NCI-H226 (cell line): Measurements from ENCODE around the gene OVOL1.
A peak's percentile ranks its signal among the peaks of the same experiment; 100 is the strongest.
"Not testable (repeated sequence)": the region's sequence is repeated elsewhere in the genome, so short reads cannot be mapped to it uniquely, and the experiment has no call there.

Experiments used
- DNase-seq: peaks from one replicate; pipeline ENCODE4 v3.0.0-alpha.2; 2015

Gene OVOL1

DNA sequence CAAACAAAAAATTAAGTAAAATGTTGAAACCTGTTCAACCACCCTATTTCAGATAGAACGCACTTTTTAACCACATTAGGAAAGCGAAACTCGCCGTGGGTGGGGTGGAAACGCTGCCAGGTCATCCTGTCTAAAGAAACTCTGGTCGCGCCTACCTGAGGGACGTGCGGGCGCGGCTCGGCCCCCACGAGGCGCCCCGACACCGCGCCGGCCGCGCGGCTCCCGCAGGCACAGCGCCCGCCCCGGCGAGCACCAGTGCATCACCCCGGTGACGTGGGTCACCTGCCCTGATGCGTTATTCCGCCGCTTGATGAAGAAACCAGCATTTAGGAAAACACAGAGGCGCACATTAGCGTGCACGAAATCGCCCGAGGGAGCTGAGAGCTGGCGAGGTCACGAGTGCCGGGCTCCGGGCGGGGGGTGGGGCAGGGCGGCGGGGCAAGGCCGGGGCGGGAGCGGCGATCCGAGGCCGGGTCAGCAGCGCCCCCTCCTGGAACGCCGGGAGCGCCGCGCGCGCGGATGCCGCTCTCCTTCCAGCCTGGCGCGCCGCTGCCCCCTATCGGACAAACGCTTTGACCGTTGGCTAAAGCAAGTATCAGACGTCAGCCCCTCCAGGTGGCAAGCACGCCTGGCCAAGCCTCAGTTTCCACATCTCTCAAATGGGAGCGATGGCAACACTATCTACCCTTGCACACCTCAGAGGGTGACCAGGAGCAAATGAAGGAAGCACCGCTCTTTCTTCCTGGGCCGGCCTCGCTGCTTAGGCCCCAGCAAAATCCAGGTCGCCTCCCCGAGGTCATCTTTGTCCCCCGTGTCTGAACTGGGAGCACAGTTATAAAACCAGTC, 31.2 kb downstream of the OVOL1 start:
- DNase-seq: peak; percentile 67

GRCh38 chr11:65821107-65821506, 34.2 kb downstream of the OVOL1 start:
- no peak for DNase-seq

- DNase-seq: no peak
Measured at GRCh38 chr11:65822776-65823528, 36.1 kb downstream of the OVOL1 start.

GRCh38 chr11:65826984-65827735, 40.3 kb downstream of the OVOL1 start:
- DNase-seq: no peak

GRCh38 chr11:65829459-65829858, 42.6 kb downstream of the OVOL1 start:
- DNase-seq: no peak

- not testable (repeated sequence) for DNase-seq
Measured at GRCh38 chr11:65832231-65832630, 45.4 kb downstream of the OVOL1 start.

DNA sequence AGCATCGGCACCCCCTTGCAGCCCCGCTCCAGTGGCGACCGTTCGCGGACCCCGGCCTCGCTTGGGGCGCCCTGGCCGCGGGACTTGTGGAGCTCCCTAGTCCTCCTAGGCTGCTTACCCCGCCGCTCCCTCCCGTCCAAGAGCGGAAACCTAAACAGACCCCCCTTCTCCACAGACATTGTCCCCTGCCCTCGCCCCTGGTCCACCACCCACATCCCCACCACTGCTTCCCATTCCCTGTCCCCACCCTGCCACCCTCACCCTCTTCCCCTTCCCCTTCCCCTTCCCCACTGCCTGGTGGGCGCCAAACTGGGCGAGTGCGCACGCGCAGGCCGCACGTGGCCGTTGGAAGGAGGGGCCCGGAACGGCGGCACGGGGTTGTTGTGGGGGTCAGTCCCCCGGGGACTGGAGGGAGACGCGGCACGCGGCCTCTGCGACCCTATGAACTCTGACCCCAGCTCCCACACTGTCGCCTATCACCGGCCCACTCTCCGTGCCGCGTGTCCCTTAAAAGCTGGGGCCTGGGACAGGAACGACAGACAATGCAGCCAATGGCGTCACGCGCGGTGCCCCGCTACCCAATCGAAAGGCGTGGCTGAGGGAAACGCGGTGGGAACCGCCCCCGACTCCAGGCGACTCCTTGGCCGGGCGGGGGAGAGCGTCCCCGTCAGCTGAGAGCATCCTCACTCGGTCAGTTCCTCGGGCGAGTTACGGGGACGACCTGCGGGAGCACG, 46.6 kb downstream of the OVOL1 start, which contains the start of gene SNX32:
Gene SNX32, plus strand, starts transcription at position 667 of the 734 bp plus-strand sequence. CDS start 103 bp downstream, outside the sequence.
- DNase-seq: peak; percentile 75

- no peak for DNase-seq
Measured at GRCh38 chr11:65834202-65834601, 47.3 kb downstream of the OVOL1 start.

- no peak for DNase-seq
Measured at GRCh38 chr11:65842144-65842543, 55.3 kb downstream of the OVOL1 start.

- no peak for DNase-seq
Measured at GRCh38 chr11:65843811-65844210, 56.9 kb downstream of the OVOL1 start.

DNA sequence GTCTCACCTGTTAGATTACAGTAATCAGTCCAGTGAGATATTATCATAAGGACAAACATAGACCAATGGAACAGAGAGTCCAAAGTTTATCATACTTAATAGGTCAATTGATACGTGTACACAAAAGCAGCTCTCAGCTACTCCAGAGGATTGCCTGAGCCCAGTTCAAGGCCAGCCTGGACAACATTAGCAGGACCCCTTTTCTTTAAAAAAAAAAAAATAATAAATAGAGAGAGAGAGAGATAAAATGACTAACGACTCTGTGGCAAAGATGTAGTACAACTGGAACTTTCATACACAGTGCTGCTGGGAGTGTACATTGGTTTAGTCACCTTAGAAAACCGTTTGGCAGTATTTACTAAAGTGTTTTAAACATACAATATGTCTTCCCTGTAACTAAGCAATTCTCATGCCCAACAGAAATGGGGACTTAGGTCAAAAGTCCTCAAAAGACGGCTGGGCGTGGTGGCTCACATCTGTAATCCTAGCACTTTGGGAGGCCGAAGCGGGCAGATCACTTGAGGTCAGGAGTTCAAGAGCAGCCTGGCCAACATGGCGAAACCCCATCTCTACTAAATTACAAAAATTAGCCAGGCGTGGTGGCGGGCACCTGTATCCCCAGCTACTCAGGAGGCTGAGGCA, 57.5 kb downstream of the OVOL1 start:
- DNase-seq: no peak
